A673 (cell line): ENCODE results near the gene GLRA3. TPM values are rescaled to one million over a fixed set of nuclear protein-coding genes. Genes with fewer than 3 reads are reported as not detected.

Experiments
- BruUV-seq: library from RNA; stranded (reverse); fragments of 400-500 nt; replicated peaks from 2 replicates; lab custom pipeline; 2021; lab: Mats Ljungman, UMichigan
- CTCF ChIA-PET: fragments of 300-600 bp; sonication (Branson Sonifier 250); formaldehyde crosslinking; loops from one replicate; lab custom pipeline; 2022; ENCODE audit warnings: antibody characterized with exemption; lab: Charles Lee
- POLR2A ChIA-PET: fragments of 300-600 bp; sonication (Branson Sonifier 250); formaldehyde crosslinking; loops from one replicate; lab custom pipeline; 2022; ENCODE audit warnings: antibody characterized with exemption; ENCODE audit not compliant: low non-redundant PET; lab: Charles Lee
- DNase-seq: peaks from one replicate; pipeline ENCODE4 v3.0.0-alpha.2; 2015; ENCODE audit warnings: low spot score
- H3K27ac ChIP-seq: fragments of 200-600 bp; sonication (generic); 2 replicates; pipeline ENCODE4 v1.5.1; 2016; ENCODE audit warnings: mixed run types, low read depth, mild to moderate bottlenecking, mixed read lengths, antibody characterized with exemption, low read length; ENCODE audit not compliant: poor library complexity, severe bottlenecking
- H3K27me3 ChIP-seq: fragments of 200-600 bp; sonication (generic); replicated peaks from 2 replicates; pipeline ENCODE4 v1.6.1; 2017; ENCODE audit warnings: mixed run types, low read depth, mild to moderate bottlenecking, mixed read lengths, antibody characterized with exemption, low read length; ENCODE audit not compliant: insufficient read depth, poor library complexity
- H3K36me3 ChIP-seq: fragments of 200-600 bp; sonication (generic); 2 replicates; pipeline ENCODE4 v1.6.1; 2016; ENCODE audit warnings: mixed run types, mild to moderate bottlenecking, mixed read lengths, antibody characterized with exemption, low read length; ENCODE audit not compliant: insufficient read depth, poor library complexity, severe bottlenecking
- H3K4me1 ChIP-seq: fragments of 200-600 bp; sonication (generic); 2 replicates; pipeline ENCODE4 v1.6.1; 2017; ENCODE audit warnings: mixed run types, mild to moderate bottlenecking, mixed read lengths, antibody characterized with exemption, low read length; ENCODE audit not compliant: insufficient read depth, poor library complexity, severe bottlenecking
- H3K4me3 ChIP-seq: fragments of 200-600 bp; sonication (generic); 2 replicates; pipeline ENCODE4 v1.5.1; 2016; ENCODE audit warnings: low read depth, mixed run types, mild to moderate bottlenecking, mixed read lengths, low read length; ENCODE audit not compliant: poor library complexity, severe bottlenecking
- H3K9me3 ChIP-seq: fragments of 200-600 bp; sonication (generic); 2 replicates; pipeline ENCODE4 v1.6.1; 2016; ENCODE audit warnings: mixed run types, low read depth, mild to moderate bottlenecking, mixed read lengths, antibody characterized with exemption, low read length; ENCODE audit not compliant: poor library complexity, severe bottlenecking
- CTCF ChIP-seq: fragments of 300-800, 200-600 bp; sonication (generic); conservative IDR thresholded peaks from 2 replicates; pipeline ENCODE4 v1.5.1; 2017; ENCODE audit warnings: low read depth, mild to moderate bottlenecking, antibody characterized with exemption, low read length, moderate library complexity, mixed read lengths
- EZH2 ChIP-seq: fragments of 200-600 bp; sonication (generic); IDR thresholded peaks from 2 replicates; pipeline ENCODE4 v1.6.1; 2017; ENCODE audit warnings: borderline replicate concordance, low read depth, mild to moderate bottlenecking, mixed read lengths, antibody characterized with exemption, low read length; ENCODE audit not compliant: poor library complexity, severe bottlenecking
- intact Hi-C: fragments of 100-400 bp; cut with micrococcal nuclease; formaldehyde crosslinking; loops from one replicate; pipeline ENCODE4 v1.10.0; 2022; ENCODE audit not compliant: unreplicated experiment
- total RNA-seq: library from RNA; stranded (reverse); gene quantifications from 2 replicates; pipeline ENCODE4 v1.2.3, GENCODE V29; 2021

The GLRA3 gene
- total RNA-seq, 1 experiment from 2014 or later = 0.06 TPM

GRCh38 chr4:174616661-174617060 lies 212.4 kb downstream of the GLRA3 start:
- ChIA-PET POLR2A (interaction anchor here (0.7 kb wide), 1 partner anchor 263 kb away, joined by 3 read pairs; no protein-coding TSS in a partner anchor), CTCF (no interaction called here)
- no TSS peak for BruUV-seq
- Histone ChIP-seq H3K27me3 (no peaks in the 10 kb centered on the region), H3K4me3 (no peak overlapping the region), H3K4me1 (no peaks in the 10 kb centered on the region), H3K9me3 (peaks cover 5% of the 10 kb centered on the region), H3K27ac (no peak overlapping the region), H3K36me3 (no peaks in the 10 kb centered on the region)
- TF ChIP-seq CTCF = no peak
- no peak for TF ChIP-seq EZH2
- no peak for DNase-seq
- intact Hi-C loops = no loop called here

- POLR2A ChIA-PET = no interaction called here
- BruUV-seq = no TSS peak
- H3K9me3 ChIP-seq = peaks cover 9% of the 10 kb centered on the region
- no peak for DNase-seq
- CTCF ChIA-PET = no interaction called here
- no peaks in the 10 kb centered on the region for H3K4me1 ChIP-seq
- intact Hi-C loops = no loop called here
- H3K27ac ChIP-seq = no peak overlapping the region
- H3K36me3 ChIP-seq = no peaks in the 10 kb centered on the region
- TF ChIP-seq EZH2 = no peak
- TF ChIP-seq CTCF = no peak
- H3K27me3 ChIP-seq = no peaks in the 10 kb centered on the region
- H3K4me3 ChIP-seq = no peak overlapping the region
These were observed 215.1 kb downstream of the GLRA3 start for GRCh38 chr4:174613979-174614378.

- no peaks in the 10 kb centered on the region for H3K27me3 ChIP-seq
- intact Hi-C loops = no loop called here
- DNase-seq = no peak
- CTCF ChIA-PET = no interaction called here
- POLR2A ChIA-PET = no interaction called here
- no TSS peak for BruUV-seq
- no peak overlapping the region for H3K4me3 ChIP-seq
- H3K9me3 ChIP-seq = peaks cover 9% of the 10 kb centered on the region
- H3K27ac ChIP-seq = no peak overlapping the region
- TF ChIP-seq CTCF (no peak), EZH2 (no peak)
- no peaks in the 10 kb centered on the region for H3K4me1 ChIP-seq
- no peaks in the 10 kb centered on the region for H3K36me3 ChIP-seq
These were observed 217.3 kb downstream of the GLRA3 start for GRCh38 chr4:174611792-174612191.
